Skeletal muscle satellite cell (primary cell): Measurements from ENCODE around the gene ANKRD28.

Experiments used
- H3K27me3 ChIP-seq: 2 replicates; pipeline ENCODE4 v1.7.0; 2013; ENCODE audit warnings: low read length; ENCODE audit not compliant: control insufficient read depth, insufficient read depth
- H3K36me3 ChIP-seq: 2 replicates; pipeline ENCODE4 v1.7.0; 2013; ENCODE audit warnings: mild to moderate bottlenecking, control low read depth, low read length; ENCODE audit not compliant: insufficient read depth
- H3K4me1 ChIP-seq: 2 replicates; pipeline ENCODE4 v1.7.0; 2013; ENCODE audit warnings: low read length; ENCODE audit not compliant: control insufficient read depth, insufficient read depth
- H3K4me2 ChIP-seq: 2 replicates; pipeline ENCODE4 v1.7.0; 2013; ENCODE audit warnings: mild to moderate bottlenecking, low read length
- H3K4me3 ChIP-seq: 2 replicates; pipeline ENCODE4 v1.7.0; 2013; ENCODE audit warnings: low read length
- H3K9ac ChIP-seq: 2 replicates; pipeline ENCODE4 v1.7.0; 2013; ENCODE audit warnings: mild to moderate bottlenecking, low read depth, low read length, moderate library complexity
- H3K9me3 ChIP-seq: replicated peaks from 2 replicates; pipeline ENCODE4 v1.7.0; 2013; ENCODE audit warnings: mild to moderate bottlenecking, control low read depth, low read length

ANKRD28 gene

GRCh38 chr3:15800780-15801179, 3.0 kb upstream of the ANKRD28 start:
- H3K4me3 ChIP-seq, result no peak overlapping the region
- no peaks in the 10 kb centered on the region for H3K27me3 ChIP-seq

DNA sequence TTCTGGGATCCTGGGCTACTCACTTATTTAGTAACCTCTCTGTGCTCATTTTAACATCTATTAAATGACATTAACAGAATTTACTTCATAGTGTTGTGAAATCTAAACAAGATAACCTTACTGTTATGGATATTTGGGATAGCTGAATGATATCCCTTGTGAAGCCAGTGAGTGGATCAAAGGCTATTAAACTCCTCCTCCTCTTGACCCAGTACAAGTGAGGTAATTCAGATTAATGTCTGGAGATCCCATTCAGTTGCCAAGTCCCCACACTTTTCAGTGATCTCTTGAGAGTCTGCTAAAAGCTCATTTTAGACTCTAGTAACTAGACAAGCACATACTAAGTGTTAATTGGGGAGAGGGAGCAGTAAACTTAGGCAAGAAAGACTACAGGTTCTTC, 2.5 kb upstream of the ANKRD28 start:
- Histone ChIP-seq H3K27me3 (no peaks in the 10 kb centered on the region), H3K4me2 (no peak overlapping the region), H3K4me1 (peaks cover 34% of the 10 kb centered on the region), H3K9ac (no peak overlapping the region), H3K9me3 (no peaks in the 10 kb centered on the region), H3K4me3 (no peak overlapping the region), H3K36me3 (peaks cover 6% of the 10 kb centered on the region)

More at GRCh38 chr3:15800780-15801179, 3.0 kb upstream of the ANKRD28 start:
- peaks cover 1% of the 10 kb centered on the region for H3K36me3 ChIP-seq
- no peak overlapping the region for H3K9ac ChIP-seq
- no peaks in the 10 kb centered on the region for H3K9me3 ChIP-seq
- H3K4me1 ChIP-seq, result peaks cover 38% of the 10 kb centered on the region
- H3K4me2 ChIP-seq, result no peak overlapping the region

- Histone ChIP-seq H3K36me3 (peaks cover 15% of the 10 kb centered on the region), H3K9ac (peak overlapping the region; percentile 95), H3K27me3 (no peaks in the 10 kb centered on the region), H3K4me1 (peaks cover 26% of the 10 kb centered on the region), H3K4me3 (no peak overlapping the region), H3K4me2 (peak overlapping the region; percentile 61), H3K9me3 (no peaks in the 10 kb centered on the region)
Measured at GRCh38 chr3:15798533-15799245, 910 bp upstream of the ANKRD28 start.

DNA sequence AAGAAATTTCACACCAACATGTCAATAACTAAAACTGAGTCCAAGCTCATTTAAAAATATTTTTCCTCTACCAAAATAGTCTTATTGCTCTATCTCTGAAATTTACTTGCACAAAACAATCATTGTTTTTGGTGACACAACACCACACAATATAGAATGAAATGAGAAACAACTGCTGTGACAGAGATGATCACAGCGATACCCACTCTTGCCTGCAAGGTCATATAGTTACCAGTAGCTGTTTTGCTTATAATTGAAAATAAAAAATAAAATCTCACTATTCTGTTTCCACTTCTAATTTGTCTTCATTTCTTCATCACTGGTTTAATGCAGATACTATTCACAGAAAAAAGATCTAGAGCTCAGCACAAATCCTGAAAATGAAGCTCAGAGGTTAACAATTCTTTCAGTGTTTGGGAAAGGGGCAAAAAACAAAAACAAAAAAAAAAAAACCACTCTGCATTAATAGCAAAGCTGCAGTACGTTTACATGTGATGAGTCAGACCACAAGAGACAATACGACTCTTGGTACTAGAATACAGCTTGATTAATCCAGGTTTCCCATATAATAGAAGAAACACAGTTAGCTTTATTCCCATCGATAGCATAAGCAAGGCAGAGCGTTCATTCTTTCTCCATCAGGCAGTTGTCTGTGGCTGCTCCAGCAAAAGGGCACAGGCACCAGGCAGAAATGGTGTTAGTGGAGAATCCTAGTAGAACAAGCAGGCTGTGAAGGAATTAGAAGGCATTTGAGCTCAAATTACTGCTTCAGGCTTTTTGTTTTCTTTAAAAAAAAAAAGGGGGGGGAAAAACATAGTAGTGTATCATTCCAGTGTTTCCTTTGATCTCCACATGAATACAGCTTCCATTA, 773 bp downstream of the ANKRD28 start:
- Histone ChIP-seq H3K4me2 (peak overlapping the region; percentile 86), H3K9me3 (no peaks in the 10 kb centered on the region), H3K4me3 (peak overlapping the region; percentile 79), H3K4me1 (peaks cover 36% of the 10 kb centered on the region), H3K27me3 (no peaks in the 10 kb centered on the region), H3K9ac (peak overlapping the region; percentile 95), H3K36me3 (peaks cover 32% of the 10 kb centered on the region)

DNA sequence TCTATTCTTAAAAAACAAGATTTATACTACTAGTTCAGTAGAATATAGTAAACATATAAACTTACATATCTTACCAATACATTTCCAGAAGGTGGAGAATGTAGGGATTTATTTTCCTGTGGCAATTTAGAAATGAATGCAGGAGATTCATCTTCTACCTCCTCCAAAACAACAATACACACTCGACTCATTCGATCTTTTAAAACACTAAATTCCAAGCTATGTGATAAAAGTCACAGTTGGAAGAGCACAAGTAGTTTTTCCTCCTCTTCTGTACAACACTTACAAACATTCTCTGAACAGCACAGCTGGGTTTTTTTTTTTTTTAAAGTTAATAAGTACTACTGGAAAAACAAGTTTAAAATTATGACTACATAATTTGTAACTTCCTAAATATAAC, 1.4 kb downstream of the ANKRD28 start:
- peak overlapping the region; percentile 95 for H3K9ac ChIP-seq
- H3K4me1 ChIP-seq, result peaks cover 43% of the 10 kb centered on the region
- H3K9me3 ChIP-seq, result peaks cover under 1% of the 10 kb centered on the region

GRCh38 chr3:15795651-15796308, 2.0 kb downstream of the ANKRD28 start:
- peaks cover 47% of the 10 kb centered on the region for H3K4me1 ChIP-seq
- no peaks in the 10 kb centered on the region for H3K27me3 ChIP-seq
- H3K9ac ChIP-seq, result peak overlapping the region; percentile 95
- H3K36me3 ChIP-seq, result peaks cover 44% of the 10 kb centered on the region
- H3K9me3 ChIP-seq, result peaks cover 5% of the 10 kb centered on the region
- H3K4me2 ChIP-seq, result peak overlapping the region; percentile 86
- peak overlapping the region; percentile 79 for H3K4me3 ChIP-seq

More for the DNA sequence above, 1.4 kb downstream of the ANKRD28 start:
- H3K27me3 ChIP-seq, result no peaks in the 10 kb centered on the region
- H3K4me3 ChIP-seq, result peak overlapping the region; percentile 79
- peak overlapping the region; percentile 86 for H3K4me2 ChIP-seq
- H3K36me3 ChIP-seq, result peaks cover 39% of the 10 kb centered on the region

- peaks cover 40% of the 10 kb centered on the region for H3K4me1 ChIP-seq
- H3K36me3 ChIP-seq, result peaks cover 51% of the 10 kb centered on the region
- peak overlapping the region; percentile 95 for H3K9ac ChIP-seq
- H3K9me3 ChIP-seq, result peaks cover 5% of the 10 kb centered on the region
- H3K4me3 ChIP-seq, result peak overlapping the region; percentile 79
- H3K4me2 ChIP-seq, result peak overlapping the region; percentile 86
- no peaks in the 10 kb centered on the region for H3K27me3 ChIP-seq
Measured at GRCh38 chr3:15794842-15795650, 2.7 kb downstream of the ANKRD28 start.

- H3K4me2 ChIP-seq, result peak overlapping the region; percentile 86
- H3K27me3 ChIP-seq, result no peaks in the 10 kb centered on the region
- H3K9me3 ChIP-seq, result peaks cover 5% of the 10 kb centered on the region
- H3K4me1 ChIP-seq, result peaks cover 33% of the 10 kb centered on the region
- peaks cover 58% of the 10 kb centered on the region for H3K36me3 ChIP-seq
- H3K4me3 ChIP-seq, result peak overlapping the region; percentile 79
- H3K9ac ChIP-seq, result peak overlapping the region; percentile 95
Measured at GRCh38 chr3:15794303-15794771, 3.4 kb downstream of the ANKRD28 start.

DNA sequence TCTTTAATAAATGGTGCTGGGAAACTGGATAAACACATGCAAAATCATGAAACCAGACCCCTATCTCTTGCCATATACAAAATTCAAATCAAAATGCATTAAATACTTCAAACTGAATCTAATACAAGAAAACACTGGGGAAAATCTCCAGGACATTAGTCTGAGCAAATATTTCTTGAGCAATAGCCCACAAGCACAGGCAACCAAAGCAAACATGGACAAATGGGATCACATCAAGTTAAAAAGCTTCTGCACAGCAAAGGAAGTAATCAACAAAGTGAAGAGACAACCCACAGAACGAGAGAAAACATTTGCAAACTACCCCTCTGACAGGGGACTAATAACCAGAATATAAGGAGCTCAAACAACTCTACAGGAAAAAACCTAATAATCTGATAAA, 6.3 kb downstream of the ANKRD28 start:
- Histone ChIP-seq H3K36me3 (peaks cover 84% of the 10 kb centered on the region), H3K4me2 (peak overlapping the region; percentile 86), H3K4me1 (peaks cover 41% of the 10 kb centered on the region), H3K4me3 (peak overlapping the region; percentile 55), H3K9me3 (peaks cover 5% of the 10 kb centered on the region), H3K27me3 (no peaks in the 10 kb centered on the region), H3K9ac (no peak overlapping the region)

DNA sequence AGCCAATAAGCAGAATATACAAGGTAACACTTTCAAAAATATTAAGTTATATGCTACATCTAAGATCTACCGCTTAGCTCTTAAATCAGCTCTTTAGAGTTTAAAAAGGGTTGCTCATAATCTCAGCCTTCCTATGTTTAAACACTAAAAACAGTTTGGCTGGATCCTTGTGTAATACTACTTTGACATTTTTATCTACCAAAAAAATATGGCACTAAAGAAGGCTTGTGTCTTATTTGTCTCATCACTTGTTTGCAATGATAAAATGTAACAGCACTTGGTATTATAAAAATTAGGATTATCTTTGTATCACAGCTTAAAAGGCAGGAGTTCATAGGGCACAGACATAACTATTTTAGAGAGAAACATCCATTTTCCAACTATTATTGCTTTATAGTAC, 9.8 kb downstream of the ANKRD28 start:
- Histone ChIP-seq H3K9ac (no peak overlapping the region), H3K36me3 (peaks cover 88% of the 10 kb centered on the region), H3K27me3 (no peaks in the 10 kb centered on the region), H3K9me3 (peaks cover 5% of the 10 kb centered on the region), H3K4me2 (no peak overlapping the region), H3K4me1 (peaks cover 66% of the 10 kb centered on the region), H3K4me3 (no peak overlapping the region)
